Heart left ventricle (tissue), 13 donors: ENCODE data around the gene ATXN3.

Experiments used
- CTCF ChIP-seq, 12 donors: fragments of 200-600 bp; sonication (generic) in 4 of 12; IDR thresholded peaks; one replicate each; pipeline versions ENCODE4 v1.5.0 to v1.8.0; 2018 to 2022; ENCODE audit warnings: antibody characterized with exemption in 12 of 12, mild to moderate bottlenecking in 5 of 12
- POLR2A ChIP-seq, 2 donors: fragments of 450-650 bp; IDR thresholded peaks; one replicate each; pipeline ENCODE4 v1.6.1; 2017; ENCODE audit warnings: antibody characterized with exemption in 2 of 2, mild to moderate bottlenecking in 2 of 2, moderate library complexity in 2 of 2
- donor health status: ischemic (EF 13 %, LVEDD 7.1; RV severe dilation, severe dysfunction).
- donor health status: DM: no; HTN: yes; CAD: no.
- donor health status: DM: no; HTN: no; CAD: no.
- donor health status: ischemic (EF 25% LVEDD 6.9; RV normal size, moderate dysfunction).
- donor health status: ischemic (EF 25% LVEDD 5.7; RV mildly dilated, moderate dysfunction).
- donor health status: ischemic (EF 35%, LVEDD 5.7; RV mildly dilated, moderate dysfunction).
- donor health status: nonischemic (EF 11% LVEDD 7.7; RV severe dilation, severe dysfunction).
- donor health status: DM: yes; HTN: yes; CAD: no.
- donor health status: PGD.
- donor health status: ischemic (EF 29% LVEDD 5.4; RV normal size, mild dysfunction).
- donor health status: nonischemic (EF 23%, LVEDD 6.1; RV moderate dilation, normal function).

GRCh38 chr14:92009604-92010003 is 96.8 kb downstream of the ATXN3 start:
- TF ChIP-seq CTCF (IDR thresholded peaks at IDR 0.05) (no peak), POLR2A (IDR thresholded peaks at IDR 0.05) (no peak)
